Renal cortex interstitium (tissue), 11 donors: ENCODE data around the gene CLDN3. TPM values are rescaled to one million over a fixed set of nuclear protein-coding genes. Genes with fewer than 3 reads are reported as not detected.

ENCODE experiments used
- DNase-seq, 11 donors: peaks; one replicate each; pipeline ENCODE4 v3.0.0-alpha.2; 2013; ENCODE audit warnings: low read depth in 9 of 11, low spot score in 4 of 11; ENCODE audit errors: extremely low read depth in 1 of 11
- polyA plus RNA-seq, 3 donors: library from polyadenylated mRNA; unstranded; fragments of 120-200 nt; gene quantifications; one replicate each; pipeline ENCODE4 v1.2.1, GENCODE V29; 2013; ENCODE audit not compliant: insufficient read length in 3 of 3

The CLDN3 gene
- polyA plus RNA-seq, 3 donors: 23.9 to 73.3 (median 54.1) TPM

DNA sequence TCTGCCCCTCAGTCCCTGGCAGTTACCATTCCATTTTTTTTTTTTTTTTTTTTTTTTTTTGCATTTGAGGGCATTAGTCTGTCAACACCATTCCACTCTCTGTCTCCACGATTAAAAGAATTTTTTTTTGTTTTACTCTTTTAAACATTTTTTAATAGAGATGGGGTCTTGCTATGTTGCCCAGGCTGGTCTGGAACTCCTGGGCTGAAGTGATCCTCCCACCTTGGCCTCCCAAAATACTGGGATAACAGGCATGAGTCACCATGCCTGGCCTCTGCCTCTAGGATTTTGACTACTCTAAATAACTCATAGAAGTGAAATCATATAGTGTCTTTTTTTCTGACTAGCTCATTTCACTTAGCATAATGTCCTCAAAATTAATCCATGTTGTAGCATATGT is 16.5 kb upstream of the CLDN3 start:
- no peak for DNase-seq

DNA sequence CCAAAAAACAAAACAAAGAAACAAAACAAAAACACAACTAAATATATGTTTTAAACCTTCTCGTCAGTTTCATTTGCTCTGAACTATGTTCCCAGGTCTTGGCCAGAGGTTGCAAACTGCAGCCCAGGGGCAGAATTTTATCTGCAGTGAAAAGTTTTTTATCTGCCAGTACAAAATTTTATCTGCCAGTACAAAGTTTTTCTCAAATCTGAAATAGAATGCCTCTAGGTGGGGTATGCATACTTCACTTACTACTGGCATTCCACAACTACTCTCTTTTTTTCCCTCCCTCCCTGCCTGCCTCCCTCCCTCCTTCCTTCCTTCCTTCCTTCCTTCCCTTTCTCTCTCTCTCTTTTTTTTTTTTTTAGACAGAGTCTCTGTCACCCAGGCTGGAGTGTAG is 9.4 kb upstream of the CLDN3 start:
- DNase-seq: no peak

DNA sequence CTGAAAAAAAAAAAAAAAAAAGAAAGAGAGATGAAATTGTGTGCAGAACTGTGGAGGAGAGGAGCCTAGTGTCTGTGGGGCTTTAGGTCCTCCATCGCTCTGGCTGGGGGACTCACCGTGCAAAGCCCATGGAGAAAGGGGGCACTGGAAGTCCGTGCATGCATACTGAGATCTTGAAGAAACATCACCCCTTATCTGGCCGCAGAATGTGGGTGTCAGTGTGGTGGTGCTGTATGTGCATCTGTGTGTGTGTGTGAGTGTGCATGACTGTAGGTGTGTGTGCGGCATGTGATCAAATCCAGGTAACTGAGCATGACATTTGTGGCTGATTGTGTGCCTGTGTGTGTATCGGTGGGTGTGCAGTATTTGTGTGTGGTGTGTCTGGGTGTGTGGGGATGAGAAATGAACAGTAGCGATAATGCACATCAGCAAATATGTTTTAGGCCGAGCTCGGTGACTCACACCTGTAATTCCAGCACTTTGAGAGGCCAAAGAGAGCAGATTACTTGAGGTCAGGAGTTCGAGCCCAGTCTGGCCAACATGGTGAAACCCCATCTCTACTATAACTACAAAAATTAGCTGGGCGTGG is 8.8 kb upstream of the CLDN3 start:
- no peak for DNase-seq

DNA sequence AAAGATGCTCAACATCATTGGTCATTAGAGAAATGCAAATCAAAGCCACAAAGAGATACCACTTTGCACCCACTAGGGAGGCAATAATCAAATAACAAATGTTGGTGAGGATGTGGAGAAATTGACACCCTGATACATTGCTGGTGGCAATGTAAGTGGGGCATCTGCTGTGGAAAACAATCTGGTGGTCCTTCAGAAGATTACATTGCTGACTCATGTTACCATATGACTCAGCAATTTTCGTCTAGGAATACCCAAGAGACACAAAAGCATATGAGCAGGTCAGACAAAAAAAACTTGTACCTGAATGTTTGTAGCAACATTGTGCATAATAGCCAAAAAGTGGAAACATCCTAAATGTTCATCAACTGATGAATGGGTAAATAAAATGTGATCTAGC is 4.9 kb upstream of the CLDN3 start:
- DNase-seq: no peak

DNA sequence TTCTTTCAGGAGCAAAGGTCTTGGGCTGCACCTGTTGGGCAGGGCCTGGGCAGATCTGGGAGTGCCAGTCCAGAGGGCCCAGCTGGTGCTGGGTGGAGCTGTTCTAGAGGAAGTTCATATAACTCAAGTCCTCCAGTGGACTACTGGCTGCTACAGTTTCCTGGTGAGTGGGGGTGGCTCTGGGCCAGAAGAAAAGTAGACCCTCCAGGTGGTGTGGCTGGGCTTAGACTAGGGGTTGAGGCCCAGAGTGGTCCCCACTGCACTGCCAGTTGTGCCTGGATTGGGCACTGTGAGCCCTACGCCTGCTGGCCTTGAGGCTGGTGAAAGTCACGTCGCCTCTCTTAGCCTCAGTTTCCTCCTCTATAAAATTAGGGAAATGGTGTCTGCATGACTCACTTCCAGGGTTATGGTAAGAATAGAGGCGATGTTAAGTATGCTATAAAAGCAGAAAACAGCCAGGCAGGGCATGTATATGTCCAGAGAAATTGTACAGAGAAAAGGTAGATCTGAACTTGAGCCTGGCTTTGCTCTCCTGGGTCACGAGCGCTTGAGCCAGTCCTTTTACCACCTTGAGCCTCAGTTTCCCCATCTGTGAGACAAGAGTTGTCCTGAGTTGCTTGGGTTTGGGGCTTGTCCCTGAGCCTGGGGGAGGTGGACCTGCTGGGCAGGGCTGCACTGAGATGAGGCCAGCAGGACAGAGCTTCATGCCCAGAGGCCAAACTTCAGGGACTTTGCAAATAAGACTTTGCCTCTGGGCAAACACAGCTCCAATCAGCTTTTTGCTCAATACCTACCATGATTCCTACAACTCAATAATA is 3.8 kb upstream of the CLDN3 start:
- no peak for DNase-seq

DNA sequence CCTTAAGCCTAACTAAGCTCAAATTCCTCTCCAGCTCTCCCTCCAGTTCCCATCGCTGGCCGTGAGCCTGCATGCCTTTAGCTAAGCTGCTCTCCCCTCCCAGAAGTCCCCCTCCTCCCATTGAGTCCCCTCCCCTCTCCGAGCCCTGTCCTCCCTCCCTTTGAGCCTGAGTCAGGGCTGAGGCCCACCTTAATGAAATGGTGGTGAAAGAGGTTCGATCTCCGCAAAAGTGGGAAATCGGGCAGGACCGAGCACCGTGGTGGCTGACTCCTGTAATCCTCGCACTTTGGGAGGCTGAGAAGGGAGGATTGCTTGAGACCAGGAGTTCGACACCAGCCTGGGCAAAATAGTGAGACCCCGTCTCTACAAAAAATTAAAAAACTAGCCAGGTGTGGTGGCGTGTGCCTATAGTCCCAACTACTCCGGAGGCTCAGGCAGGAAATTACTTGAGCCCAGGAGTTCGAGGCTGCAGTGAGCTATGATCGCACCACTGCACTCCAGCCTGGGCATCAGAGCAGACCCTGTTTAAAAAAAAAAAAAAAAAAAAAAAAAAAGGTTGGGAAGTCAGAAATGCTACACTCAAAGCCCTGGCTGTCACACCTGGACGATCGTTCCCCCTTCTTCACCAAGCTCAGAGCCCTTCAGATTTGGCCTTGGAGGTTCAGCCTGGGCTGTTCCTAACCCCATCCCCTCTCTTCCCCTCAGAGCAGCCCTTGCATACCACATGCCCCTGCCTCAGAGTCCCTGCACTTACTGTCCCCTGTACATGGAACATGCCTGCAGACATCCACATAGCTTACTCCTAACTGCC is 995 bp upstream of the CLDN3 start:
- no peak for DNase-seq

DNA sequence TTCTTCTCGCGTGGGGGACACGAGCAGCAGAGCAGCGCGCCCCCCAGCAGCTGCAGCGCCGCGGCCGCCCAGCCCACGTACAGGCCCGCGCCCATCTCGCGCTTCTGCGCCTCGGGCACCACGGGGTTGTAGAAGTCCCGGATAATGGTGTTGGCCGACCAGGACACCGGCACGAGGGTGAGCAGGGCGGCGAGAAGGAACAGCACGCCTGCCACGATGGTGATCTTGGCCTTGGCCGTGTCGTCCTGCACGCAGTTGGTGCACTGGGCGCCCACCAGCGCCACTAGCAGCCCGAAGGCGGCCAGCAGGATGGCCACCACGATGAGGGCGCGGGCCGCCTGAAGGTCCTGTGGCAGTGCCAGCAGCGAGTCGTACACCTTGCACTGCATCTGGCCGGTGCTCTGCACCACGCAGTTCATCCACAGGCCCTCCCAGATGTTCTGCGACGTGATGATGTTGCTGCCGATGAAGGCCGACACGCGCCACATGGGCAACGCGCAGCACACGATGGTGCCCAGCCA is 529 bp downstream of the CLDN3 start:
- DNase-seq: no peak

DNA sequence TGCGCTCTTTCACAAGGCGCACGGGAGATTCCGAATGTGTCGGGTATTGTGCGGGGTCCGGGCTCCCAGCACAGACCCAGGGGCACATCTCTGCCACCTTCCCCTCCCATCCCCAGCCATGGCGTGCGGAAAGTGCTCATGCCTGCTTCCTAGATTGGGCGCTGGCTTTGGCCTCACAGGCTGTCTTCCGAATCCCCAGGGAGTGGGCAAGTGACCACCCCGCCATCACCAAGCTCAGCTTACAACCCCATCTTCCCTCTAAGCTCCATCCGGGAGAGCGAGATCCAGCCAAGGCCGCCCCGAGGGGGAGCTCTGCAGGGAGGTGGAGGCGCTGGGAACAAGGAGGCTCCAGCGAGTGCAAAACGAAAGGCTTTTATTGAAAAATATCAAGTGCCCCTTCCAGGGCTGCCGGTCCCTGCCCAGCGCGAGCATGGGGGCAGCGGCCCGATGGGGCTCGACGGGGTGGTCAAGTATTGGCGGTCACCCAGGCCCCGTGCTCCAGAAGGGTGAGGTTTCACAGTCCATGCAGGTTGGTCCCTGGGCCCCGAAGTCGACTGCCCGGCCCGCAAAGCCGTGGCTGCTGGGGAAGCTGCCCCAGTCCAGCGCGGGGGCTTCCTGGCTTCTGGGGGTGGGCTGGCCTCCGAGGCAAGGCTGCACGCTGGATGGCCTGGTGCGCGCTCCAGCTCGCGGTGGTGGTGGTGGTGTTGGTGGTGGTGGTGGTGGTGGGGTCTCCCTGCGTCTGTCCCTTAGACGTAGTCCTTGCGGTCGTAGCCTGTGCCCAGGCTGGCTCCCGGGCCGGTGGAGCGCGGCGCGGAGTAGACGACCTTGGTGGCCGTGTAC is 1.2 kb downstream of the CLDN3 start:
- DNase-seq: no peak

DNA sequence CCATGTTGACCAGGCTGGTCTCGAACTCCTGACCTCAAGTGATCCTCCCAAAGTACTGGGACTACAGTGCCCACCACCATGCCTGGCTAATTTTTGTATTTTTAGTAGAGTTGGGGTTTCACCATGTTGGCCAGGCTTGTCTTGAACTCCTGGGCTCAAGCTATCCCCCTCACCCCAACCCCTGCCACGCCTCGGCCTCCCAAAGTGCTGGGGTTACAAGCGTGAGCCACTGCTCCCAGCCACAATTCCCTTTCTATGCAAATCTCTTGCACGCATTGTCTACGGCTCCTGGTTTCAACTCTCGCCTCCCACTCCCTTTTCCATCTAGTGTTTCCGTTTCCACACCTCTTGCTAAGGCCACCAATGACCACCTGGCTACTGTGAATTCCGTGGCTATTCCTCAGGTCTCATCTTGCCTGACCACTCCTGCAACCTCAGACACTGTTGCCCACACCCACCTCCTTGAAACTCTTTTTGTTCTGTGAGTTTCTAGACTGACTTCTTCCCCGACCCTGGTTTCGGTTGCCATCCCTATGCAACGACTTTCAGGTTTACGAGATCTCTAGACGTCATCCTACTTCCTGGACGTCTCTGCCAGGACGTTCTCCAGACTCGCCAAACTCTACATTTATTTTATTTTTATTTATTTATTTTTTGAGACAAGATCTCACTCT is 3.4 kb downstream of the CLDN3 start:
- DNase-seq: no peak

DNA sequence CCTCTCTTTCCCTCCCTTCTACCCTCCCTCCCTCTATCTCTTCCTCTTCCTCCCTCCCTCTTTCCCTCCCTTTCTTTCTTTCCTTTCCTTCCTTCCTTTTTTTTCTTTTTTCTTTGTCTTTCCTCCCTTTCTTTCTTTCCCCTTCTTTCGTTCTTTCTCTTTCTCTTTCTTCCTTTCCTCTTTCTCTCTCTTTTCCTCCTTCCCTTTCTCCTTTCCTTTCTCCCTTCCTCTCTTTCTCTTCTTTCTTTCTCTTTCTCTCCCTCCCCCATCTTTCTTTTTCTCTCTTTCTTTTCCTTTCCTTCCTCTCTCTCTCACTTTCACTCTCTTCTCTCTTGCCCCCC is 7.4 kb downstream of the CLDN3 start:
- DNase-seq: no peak

DNA sequence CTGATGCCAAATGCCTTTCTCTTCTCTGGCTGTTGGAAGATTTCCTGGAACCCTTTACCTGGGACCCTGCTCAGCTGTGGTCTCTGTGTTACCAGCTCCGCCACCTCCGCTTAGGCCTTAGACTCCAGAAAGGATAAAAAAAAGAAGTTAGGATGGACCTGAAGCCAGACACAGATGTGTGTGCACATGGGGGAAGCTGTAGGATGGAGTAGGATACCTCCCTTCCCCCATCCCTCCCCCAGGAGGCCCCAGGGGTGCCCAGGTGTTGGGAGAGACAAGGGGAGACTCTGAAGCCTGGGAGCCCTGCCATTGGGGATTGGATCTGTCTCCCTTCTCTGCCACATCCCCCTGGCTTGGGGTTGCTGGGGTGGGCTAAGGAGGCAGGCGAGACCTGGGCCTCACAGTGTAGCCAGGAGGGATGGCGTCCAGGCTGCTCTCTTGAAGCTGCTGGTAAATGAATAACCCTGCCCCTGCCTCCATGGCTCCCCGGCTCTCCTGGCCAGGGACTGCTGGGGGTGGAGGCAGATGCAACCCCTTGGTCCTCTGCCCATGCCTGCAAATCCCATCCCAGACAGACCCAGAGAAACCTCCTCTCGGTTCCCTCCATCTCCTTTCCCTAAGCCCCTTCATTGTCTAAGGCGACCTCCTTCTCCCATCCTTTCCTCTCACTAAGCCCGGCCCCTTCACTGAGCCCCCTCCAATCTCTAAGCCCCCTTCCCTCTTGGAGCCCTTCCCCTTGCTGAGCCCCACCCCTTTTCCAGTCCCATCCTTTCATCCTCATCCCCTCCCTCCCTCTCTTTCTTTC is 8.0 kb downstream of the CLDN3 start:
- no peak for DNase-seq

DNA sequence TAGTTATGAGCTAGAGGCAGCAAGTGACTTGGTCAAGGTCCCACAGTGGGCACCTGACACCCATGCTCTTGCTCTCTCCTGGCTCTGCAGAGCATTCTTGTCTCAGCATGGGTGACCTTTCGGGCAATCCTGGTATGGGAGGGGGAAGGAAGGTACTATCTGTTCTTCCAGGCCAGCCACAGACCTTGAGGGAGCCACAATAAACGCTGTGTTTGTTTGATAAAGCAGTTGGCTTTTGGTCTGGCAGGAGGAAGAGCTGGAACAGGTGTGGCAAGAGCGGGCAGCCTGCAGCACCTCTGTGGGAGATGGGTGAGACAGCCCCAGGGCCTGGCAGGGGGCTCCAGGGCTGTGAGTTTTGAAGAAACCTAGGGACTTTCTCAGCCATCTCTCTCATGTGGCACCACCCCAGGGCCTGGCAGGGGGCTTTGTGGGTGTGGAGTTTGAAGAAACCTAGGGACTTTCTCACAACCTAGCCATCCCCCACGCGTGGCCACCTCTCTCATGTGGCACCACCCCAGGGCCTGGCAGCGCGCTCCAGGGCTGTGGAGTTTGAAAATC is 11.4 kb downstream of the CLDN3 start:
- DNase-seq: no peak

DNA sequence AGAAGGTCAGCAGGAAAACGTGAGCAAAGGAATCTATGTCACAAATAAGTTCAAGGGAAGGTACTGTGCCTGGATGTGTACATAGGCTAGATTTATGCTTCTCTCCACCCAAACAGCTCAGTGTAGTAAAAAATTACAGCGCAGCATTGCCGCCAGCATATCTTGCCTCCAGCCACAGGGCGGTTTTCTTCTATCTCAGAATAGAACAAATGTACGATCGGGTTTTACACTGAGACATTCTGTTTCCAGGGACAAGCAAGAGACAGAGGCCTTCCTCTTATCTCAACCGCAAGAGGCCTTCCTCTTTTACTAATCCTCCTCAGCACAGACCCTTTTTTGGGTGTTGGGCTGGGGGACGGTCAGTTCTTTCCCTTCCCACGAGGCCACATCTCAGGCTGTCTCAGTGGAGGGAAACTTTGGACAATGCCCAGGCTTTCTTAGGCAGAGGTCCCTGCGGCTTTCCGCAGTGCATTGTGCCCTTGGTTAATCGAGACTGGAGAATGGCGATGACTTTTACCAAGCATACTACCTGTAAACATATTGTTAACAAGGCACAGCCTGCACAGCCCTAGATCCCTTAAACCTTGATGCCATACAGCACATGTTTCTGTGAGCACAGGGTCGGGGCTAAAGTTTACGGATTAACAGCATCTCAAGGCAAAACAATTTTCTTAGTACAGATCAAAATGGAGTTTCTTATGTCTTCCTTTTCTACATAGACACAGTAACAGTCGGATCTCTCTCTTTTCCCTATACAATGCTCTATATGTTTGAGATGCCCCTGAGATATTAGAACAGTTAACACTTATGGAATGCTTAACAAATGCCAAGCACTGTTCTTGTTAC is 19.9 kb downstream of the CLDN3 start:
- no peak for DNase-seq

DNA sequence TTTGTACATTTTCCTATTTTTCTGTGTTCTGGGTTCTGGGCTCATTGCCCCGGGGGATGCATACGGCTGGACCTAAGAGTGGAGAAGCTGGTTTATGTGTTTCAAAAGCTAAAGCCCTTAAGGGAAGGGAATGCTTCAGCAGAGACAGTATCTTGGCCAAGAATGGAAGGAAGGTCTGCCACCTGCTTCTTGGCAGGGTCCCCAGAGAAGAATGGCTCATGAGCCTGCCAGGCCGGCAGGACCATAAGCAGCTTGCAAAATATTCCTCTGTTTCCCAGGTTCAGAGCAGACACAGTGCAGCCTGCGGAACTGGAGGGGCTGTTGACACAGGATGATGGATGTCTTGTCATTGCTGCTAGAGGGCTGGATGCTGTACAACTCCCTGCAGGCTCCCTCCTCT is 23.7 kb downstream of the CLDN3 start:
- no peak for DNase-seq

DNA sequence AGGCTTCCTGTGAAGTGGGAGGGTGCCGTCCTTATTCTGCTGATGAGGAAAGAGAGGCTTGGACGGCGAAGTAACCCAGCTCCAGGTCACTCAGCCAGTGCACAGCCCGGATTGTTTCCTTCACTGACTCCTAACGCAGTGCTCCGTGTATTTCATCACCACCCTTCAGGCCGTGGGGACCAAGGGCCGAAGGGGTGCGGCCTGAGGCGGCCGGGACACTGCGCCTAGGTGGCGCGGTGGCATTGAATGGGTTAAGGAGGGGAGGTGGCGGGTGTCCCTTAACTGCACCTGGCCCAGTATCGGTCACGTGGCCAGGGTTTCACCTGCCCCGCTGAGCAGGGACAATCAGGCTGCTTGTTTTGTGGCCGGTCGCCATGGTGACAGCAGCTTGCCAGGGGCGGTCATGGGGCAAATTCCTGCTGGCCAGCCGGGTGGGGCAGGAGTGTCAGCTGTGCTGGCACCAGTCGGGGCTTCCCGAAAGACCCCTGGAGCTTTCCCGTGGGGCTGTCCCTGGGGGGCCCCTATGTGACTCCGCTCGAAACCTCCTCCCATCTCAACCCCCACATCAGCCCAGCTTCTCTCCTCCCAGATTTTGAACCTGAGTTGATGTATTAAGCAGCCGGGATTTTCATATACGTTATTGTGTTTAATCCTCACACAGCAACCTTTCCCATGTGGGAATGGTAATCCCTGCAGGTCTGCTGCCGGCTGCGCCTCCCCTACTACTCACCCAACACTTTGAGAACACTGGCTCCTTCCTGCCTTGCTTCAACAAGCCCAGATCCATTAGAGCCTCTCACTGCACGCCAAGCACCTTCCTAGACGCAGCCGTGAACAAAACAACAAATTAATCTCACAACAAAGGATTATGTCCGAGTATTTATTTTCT is 27.1 kb downstream of the CLDN3 start:
- DNase-seq: peak in 8 of 11 donors; percentile 84 to 95 (median 92)

DNA sequence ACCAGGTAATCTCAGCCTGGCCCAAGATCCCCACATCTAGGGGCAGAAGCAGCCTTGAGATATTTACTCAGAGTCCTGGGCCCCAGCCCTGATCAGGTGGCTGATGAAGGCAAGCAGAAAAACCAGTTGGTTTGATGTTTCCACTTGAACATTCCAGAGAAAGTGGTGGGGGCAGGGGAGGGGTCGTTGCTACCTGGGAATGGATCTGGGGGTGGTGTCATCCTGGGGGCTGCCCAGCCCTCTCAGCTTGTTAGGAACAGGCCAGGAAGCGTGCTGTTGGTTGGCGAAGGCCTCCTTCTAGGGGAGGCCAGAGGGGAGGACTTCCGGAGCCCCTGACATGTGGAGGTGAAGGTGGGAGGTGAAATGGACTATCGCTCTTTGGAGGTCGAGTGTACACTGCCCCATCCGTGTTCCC is 27.7 kb downstream of the CLDN3 start:
- peak in 5 of 11 donors; percentile 53 to 82 (median 76) for DNase-seq
